ENCODE data around the gene NR0B1. TPM values are rescaled to one million over a fixed set of nuclear protein-coding genes. Genes with fewer than 3 reads are reported as not detected.

The NR0B1 gene
- polyA plus RNA-seq, 3 donors from 2014 or later: not detected

Other genes starting within 250 kb of the NR0B1 start
- gene MAGEB2, start 93.8 kb downstream of the NR0B1 start, polyA plus RNA-seq: not detected
- gene MAGEB3, start 78.7 kb downstream of the NR0B1 start, polyA plus RNA-seq: not detected
- gene MAGEB4, start 67.4 kb downstream of the NR0B1 start, polyA plus RNA-seq: not detected
- not detected for gene MAGEB1, start 62.2 kb downstream of the NR0B1 start, polyA plus RNA-seq

Data from immature natural killer cell (primary cell).